IPS-NIHi7 (cell line): ENCODE data around the gene C2orf68.
"Not testable (repeated sequence)": the region's sequence is repeated elsewhere in the genome, so short reads cannot be mapped to it uniquely, and the experiment has no call there.

ENCODE experiments used
- DNase-seq: peaks from one replicate; pipeline ENCODE4 v3.0.0; 2012; ENCODE audit warnings: mixed read lengths; ENCODE audit errors: extremely low spot score

Gene C2orf68, protein sequence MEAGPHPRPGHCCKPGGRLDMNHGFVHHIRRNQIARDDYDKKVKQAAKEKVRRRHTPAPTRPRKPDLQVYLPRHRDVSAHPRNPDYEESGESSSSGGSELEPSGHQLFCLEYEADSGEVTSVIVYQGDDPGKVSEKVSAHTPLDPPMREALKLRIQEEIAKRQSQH

GRCh38 chr2:85611705-85612587 is at the start of gene C2orf68:
Gene C2orf68, minus strand, starts transcription at chr2:85612066. Its CDS starts 82 bp downstream, at chr2:85611984.
- peak; percentile 95 for DNase-seq

DNA sequence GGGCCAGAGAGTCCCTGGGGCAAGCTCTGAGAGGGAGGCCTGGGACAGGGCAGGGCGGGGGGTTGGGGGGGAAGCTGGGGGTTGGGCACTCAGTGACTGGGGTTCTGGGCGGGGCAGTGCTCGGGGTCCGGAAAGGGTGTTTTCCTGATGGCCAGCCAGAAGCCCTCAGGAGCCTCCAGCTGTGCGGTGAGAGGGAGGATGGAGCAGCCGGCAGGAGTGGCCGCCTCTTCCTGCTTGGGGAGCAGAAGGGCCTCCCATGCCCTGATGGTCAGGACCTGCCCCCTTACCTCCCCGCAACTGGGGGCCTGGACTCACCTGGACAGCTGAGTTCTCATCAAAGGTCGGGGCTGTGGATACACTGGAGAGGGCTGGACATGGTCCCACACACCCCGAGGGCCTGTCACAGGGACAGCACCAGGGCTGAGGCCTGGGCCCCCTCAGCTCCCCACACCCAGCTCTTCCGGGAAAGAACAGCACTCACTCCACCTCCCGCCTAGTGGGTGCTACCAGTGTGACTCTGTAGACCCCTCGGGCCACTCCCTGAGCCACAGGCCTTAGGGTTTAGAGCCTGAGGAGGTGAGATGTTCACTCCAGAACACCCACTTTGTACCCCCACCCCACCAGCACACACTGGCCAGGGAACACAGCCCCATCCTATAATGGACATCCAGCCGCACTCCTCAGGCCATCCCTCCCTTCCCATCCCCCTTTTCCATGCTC is 49.4 kb upstream of the C2orf68 start:
- DNase-seq: no peak

GRCh38 chr2:85660725-85661124 is 48.9 kb upstream of the C2orf68 start:
- DNase-seq: no peak

DNA sequence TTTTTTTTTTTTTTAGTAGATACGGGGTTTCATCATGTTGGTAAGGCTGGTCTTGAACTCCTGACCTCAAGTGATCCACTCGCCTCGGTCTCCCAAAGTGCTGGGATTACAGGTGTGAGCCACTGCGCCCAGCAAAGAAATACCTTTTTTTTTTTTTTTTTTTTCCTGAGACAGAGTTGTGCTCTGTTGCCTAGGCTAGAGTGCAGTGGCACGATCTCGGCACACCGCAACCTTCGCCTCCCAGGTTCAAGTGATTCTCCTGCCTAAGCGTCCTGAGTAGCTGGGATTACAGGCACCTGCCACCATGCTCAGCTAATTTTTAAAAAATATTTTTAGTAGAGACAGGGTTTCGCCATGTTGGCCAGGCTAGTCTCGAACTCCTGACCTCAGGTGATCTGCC is 48.4 kb upstream of the C2orf68 start:
- not testable (repeated sequence) for DNase-seq

- no peak for DNase-seq
Measured at GRCh38 chr2:85659324-85659981, 47.6 kb upstream of the C2orf68 start.

GRCh38 chr2:85657399-85657798 is 45.5 kb upstream of the C2orf68 start:
- not testable (repeated sequence) for DNase-seq

- DNase-seq: no peak
Measured at GRCh38 chr2:85656468-85656867, 44.6 kb upstream of the C2orf68 start.

DNA sequence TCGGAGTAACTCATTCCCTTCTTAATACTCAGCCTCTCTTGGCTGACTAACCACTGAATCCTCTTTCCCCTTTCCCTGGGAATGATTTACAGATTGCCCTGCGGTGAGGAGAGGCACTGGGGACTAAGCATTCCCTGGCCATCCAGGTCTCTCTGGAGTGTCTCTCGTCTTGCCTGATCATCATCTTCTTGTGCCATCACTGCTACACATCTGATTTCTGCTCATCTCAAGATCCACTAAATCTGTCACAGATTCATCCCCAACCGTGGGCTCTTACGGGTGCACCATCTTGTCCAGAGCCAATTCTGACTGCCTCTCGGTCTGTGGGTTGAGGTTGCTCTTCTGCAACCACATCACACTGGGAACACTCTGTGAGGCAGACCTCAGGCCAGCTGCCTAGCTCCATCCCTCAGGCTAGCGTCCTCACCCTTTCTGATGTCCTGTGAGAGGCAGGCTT is 44.1 kb upstream of the C2orf68 start:
- DNase-seq: no peak

DNA sequence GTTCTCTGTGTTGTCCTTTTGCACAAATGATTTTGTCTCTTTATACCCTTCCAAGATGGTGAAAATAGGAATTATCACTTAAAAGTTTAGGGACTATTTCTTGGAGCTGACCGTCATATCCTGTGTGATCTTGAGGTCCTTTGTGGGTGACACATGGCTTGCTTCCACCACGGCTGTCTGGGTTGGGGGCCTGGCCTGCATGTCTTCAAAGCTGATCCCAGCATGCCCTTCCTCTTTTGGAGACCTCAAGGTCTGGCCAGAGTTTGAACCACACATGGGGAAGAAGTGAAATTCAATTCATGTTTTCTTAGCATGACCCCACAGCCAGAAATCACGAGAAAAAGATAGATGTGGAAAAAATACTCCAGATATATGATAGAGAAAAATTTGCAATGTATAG is 42.1 kb upstream of the C2orf68 start:
- no peak for DNase-seq

GRCh38 chr2:85652056-85652455 is 40.2 kb upstream of the C2orf68 start:
- no peak for DNase-seq

GRCh38 chr2:85651097-85651496 is 39.2 kb upstream of the C2orf68 start:
- no peak for DNase-seq

- no peak for DNase-seq
Measured at GRCh38 chr2:85650456-85650855, 38.6 kb upstream of the C2orf68 start.

- no peak for DNase-seq
Measured at GRCh38 chr2:85649201-85650190, 37.6 kb upstream of the C2orf68 start.

GRCh38 chr2:85648619-85649018 is 36.8 kb upstream of the C2orf68 start:
- no peak for DNase-seq

- no peak for DNase-seq
Measured at GRCh38 chr2:85647823-85648526, 36.1 kb upstream of the C2orf68 start.

DNA sequence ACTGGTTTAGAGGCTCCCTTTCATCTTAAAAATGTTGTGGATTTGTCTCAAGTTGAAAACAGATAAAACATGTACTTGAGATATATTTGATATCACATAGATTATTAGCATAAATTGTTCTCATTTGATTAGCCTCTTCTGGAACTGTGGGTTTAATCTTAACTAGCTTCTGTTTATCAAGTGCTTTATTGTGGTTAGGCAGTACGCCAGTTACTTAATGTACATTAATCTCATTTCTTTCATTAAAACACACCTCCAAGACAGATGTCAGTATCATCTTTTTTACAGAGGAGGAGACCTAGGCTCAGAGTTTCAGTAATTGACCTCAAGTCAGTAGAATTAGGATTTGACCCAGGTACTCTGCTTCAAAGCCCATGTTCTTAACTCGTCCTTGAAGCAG is 34.3 kb upstream of the C2orf68 start:
- no peak for DNase-seq

GRCh38 chr2:85644909-85645308 is 33.0 kb upstream of the C2orf68 start:
- no peak for DNase-seq

DNA sequence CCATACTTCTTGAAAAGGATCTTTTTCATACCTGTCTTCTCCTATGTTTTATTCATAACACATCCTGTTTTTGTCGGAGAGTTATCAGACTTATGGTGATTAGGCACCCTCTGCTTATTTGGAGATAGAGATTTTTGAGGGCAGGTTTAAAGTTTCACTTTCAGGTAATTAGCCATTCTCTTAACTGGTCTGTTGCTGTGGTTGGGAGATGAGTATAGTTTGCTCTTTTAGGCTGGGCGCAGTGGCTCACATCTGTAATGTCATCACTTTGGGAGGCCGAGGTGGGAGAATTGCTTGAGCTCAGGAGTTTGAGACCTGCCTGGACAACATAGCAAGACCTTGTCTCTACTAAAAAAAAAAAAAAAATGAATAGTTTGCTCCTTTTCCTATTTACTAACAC is 30.9 kb upstream of the C2orf68 start:
- DNase-seq: no peak

GRCh38 chr2:85635636-85636035 is 23.8 kb upstream of the C2orf68 start:
- DNase-seq: no peak

DNA sequence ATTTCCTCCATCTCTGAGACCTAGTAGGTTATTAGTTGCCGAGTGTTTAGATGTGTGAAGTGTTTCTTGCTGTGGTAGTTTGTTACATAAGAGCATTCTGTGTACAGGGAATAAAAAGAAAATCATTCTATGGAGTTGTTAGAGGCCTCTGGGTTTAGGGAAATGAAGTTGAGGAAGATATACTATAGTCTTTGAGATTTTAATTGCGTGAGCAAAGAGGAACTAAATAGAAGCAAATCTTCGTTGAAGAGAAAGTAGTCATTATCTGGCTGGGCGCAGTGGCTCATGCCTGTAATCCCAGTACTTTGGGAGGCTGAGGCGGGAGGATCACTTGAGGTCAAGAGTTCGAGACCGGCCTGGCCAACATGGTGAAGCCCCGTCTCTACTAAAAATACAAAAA is 23.1 kb upstream of the C2orf68 start:
- no peak for DNase-seq
